ENCODE data around the gene PAGE2B.
A peak's percentile ranks its signal among the peaks of the same experiment; 100 is the strongest.
"Not testable (repeated sequence)": the region's sequence is repeated elsewhere in the genome, so short reads cannot be mapped to it uniquely, and the experiment has no call there.

Gene PAGE2B, protein sequence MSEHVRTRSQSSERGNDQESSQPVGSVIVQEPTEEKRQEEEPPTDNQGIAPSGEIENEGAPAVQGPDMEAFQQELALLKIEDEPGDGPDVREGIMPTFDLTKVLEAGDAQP

DNA sequence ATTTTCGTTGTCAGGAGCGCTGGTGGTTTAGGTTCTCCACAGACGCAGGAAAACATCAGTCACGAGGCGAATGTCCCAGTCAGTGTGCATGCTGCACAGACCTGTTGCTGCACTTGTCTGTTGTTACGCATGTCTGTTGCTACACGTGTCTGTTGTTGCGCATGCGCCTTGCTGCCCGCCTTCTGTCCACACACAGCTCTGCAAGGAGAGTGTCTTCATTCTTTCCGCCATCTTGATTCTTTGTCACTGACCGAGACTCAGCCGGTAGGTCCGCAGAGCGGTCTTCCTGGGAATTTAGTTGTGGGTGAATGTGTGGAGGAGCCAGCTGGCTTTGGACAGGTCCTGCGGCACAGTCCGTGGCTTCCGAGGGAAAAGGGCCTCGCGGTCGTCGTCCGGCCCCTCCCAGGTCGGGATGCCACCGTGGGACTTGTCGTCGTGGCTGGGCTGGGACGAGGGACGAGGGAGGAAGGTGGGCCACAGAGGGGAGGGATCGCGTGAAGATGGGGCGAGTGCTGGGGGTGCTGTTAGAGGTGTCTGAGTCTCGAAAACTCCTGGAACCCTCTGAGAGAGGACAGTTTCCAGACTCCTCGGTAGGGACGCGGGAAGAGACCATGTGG is at the start of gene PAGE2B:
Gene PAGE2B, plus strand, starts transcription at position 180 of the 617 bp plus-strand sequence. CDS start 1,012 bp downstream, outside the sequence.
- no peak for DNase-seq

DNA sequence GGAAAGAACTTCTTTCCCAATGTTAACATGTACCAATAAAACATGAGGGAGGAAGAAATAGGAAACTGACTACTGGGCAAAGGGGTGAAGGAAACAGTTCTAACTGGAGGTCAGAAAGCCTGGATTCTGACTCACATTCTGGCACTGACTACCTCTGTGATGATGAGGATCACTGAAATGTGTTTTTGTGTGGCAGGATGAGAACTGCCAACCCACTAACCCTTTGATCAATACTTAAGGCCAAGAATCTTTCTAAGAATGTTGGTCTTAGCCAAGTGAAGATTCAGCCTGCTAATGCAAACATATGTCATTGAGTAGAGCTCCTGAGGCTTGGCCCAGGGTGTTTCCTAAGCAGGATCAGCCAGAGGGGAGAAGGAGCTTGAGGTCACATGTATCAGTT is 48.7 kb upstream of the PAGE2B start:
- no peak for DNase-seq

DNA sequence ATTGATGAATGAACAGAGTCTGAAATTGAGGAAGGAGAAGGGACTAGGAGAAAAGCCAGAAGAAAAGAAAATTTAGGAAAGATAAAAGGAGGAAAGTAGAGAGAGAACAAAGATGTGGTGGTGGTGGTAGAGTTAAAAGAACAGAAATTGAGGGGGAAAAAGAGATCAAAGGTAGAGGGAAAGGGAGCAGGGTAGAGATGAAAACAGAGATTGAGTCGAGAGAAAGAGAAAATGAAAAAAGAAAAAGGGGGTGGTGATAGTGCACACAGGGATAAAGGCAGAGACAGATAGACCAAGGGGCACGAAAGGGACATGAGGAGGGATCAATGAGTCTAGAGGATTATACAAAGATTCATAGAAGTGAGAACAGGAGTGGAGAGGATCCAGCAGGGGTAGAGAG is 48.0 kb upstream of the PAGE2B start:
- DNase-seq, result no peak

DNA sequence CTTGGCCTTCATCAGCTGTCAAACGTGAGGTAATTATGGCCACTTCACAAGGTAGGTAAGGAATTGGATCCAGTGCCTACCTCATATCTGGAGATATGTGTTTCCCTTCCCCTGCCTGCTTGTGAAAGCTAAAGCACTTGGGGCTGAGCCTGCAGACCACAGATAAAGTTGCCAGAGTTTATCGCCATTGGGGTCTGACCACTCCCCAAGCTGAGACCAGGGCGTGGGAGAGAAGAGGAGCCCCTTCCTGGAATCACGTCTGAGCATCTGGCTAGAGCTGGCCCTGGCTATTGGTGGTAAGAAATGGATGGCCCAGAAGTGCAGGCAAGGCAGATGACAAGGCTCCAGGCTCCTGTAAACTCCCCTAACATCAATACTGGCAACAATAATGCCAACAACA is 46.8 kb upstream of the PAGE2B start:
- no peak for DNase-seq

DNA sequence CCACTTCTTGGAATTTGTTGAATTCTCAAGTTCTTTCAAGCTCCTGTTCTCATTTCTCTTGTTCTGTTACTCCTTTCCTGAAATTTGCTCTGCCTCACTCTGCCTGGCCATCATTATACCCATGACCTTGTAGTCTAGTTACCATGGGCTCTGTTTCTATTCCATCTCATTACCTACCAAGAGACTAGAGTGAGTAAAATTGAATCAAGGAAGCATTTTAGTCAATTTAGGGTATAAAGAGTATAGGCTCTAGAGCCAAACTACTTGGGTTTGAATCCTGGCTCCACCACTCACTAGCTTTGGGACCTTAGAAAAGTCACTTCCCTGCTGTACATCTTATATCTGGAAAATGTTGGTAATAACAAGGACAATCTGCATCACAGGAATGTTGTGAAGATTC is 46.2 kb upstream of the PAGE2B start:
- no peak for DNase-seq

DNA sequence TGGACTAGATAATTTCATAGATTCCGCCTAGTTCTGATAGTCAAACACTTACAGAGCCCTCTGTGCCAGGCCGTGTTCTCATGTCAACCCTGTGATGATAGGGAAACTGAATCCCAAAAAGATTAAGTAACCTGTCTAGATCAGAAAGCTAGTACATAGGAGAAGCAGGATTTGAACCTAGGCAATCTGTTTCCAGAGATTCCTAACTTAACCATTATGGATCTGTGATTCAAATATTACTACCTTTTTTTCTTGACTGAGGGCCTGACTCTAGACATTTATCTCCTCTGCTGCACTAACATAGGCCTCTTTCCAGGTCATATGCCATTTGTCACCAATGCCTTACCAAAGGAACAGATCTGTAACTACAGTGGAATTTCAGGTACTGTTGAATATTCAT is 45.5 kb upstream of the PAGE2B start:
- no peak for DNase-seq

DNA sequence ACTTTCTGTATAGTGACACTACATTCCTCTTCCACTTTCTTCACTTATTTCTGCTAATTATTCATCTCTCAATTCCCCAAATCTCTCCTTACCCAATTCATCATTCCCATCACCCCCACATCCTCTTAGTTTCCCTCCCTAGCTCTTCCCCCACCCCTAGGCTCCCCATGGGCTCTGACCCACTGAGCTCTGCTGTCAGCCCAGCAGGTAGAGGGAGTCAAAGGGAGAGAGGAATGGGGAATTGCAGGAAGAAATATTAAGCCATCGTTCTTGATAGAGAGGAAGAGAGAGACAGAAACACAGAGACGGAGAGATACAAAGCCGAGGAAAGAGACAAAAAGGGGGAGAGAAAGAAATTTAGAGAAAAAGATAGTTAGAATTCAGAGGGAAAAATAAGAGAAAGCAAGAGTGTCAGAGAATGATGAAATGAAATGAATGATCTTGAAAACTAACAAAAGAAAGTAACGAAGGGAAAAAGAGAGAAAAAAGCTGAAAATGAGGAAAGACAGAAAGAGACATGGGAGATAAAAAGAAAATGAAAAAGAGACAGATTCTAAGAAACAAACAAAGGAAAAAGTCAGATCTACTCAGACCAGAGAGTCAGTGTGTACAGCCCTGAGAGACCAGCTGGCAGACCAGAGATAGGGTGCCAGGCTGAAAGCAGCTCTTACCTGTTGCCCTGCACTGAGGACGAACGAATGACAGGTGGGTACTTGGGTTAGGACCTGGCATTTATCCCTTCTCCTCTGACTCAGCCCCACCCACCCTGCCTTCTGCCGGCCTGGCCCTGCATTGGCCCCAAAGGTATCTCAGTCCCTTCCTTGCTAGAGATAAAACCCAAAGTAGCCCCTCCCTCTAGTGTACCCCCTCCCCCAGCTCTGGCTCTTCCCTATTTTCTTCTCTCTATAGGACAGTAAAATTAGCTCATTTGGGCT is 44.3 kb upstream of the PAGE2B start, which contains the start of gene ALAS2:
Gene ALAS2, minus strand, starts transcription at position 707 of the 935 bp plus-strand sequence. CDS start 4,977 bp downstream, outside the sequence.
- DNase-seq, result no peak

DNA sequence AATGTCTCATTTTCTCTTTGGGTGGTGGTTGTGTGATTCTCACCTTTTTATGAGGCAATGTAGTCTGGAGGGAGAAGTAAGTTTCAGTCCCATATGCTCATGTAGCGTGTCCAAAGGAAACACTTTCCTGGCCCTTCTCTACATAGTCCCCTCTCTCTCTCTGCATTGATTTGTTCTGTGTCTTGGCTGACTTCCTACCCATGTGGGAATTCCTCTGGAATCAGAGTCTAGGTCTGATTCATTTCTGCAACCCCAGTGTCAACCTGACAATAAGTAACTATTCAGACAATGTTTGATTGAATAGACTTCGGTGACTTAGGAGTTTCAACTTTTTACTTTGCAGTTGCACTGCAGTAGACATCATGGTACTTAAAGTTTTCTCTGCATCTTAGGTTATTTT is 41.4 kb upstream of the PAGE2B start:
- no peak for DNase-seq

DNA sequence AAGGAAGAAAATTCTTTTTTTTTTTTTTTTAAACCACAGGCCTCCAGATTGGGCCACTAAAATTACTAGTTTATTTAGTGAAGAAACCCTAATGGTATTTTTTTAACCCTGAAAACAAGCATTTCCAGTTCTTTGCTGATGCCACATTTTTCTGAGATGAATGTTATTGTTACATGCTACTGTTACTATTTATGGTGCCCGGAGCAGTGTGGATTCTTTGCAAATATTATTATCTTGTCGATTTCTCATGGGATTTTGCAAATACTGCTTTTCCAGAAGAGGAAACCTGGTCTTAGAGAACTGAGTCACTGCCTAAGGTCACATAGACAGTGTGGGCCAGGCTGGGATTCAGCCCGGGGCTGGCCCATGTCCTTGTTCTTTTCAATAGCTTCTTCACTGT is 35.4 kb upstream of the PAGE2B start:
- DNase-seq, result no peak

DNA sequence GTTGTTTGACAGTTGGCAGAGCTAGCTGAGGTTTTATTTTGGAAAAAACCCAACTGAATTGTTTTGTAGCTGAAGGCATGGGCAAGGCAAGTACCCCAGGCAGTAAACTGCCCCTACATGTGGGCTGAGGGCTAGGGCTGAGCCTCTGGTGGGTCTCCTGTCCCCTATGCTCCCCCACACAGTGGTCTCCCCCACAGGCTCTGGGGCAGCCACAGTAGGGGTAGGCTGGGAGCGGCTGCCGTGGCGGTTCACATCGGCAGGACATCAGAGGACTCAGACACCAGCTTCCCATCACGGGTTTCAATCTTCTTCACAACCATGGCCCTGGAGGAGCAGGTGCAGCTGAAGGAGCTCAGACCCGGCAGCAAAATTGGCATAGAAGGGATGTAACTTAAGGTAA is 33.3 kb upstream of the PAGE2B start:
- DNase-seq, result no peak

DNA sequence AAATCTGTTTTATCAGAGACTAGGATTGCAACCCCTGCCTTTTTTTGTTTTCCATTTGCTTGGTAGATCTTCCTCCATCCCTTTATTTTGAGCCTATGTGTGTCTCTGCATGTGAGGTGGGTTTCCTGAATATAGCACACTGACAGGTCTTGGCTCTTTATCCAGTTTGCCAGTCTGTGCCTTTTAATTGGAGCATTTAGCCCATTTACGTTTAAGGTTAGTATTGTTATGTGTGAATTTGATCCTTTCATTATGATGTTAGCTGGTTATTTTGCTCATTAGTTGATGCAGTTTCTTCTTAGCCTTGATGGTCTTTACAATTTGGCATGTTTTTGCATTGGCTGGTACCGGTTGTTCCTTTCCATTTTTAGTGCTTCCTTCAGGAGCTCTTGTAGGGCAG is 24.2 kb upstream of the PAGE2B start:
- not testable (repeated sequence) for DNase-seq

DNA sequence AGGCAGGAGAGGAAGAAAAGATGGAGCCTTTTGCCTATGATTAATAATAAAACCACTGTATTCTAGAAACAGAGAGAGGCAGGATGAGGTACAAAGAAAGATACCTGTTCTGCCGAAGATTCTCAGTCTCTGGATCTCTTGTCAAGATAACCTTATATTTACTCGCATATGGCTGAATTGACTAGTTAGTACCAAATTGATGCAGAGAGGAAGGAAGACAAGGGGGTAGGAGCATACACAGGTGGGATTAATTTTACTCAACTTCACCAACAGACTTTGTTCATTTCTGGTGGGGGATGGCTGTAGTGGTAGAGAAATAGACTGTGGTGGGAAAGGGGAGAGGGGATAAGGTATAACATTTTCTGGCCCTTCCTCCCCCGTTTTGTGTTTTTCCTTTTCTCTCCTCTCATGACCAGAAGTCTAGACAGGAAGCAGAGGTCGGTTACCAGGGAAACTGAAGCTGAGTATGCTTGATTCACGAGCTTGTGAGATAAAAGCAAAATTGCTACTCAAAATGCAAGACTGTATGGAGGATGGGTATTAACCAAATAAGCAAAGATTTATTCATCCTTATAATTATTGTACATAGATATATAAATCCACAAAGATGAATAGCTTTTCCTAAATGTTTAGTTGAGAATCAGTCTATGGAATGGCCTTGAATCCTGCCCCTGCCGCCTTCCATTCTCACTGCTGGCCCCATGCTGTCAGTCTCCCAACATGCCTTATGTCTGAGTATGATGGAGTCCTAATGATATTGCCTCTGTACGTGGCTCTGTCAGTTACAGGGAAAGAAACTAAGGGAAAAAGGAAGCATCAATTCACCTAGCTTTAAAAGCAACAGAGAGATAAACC is 17.8 kb upstream of the PAGE2B start:
- DNase-seq, result peak; percentile 1

DNA sequence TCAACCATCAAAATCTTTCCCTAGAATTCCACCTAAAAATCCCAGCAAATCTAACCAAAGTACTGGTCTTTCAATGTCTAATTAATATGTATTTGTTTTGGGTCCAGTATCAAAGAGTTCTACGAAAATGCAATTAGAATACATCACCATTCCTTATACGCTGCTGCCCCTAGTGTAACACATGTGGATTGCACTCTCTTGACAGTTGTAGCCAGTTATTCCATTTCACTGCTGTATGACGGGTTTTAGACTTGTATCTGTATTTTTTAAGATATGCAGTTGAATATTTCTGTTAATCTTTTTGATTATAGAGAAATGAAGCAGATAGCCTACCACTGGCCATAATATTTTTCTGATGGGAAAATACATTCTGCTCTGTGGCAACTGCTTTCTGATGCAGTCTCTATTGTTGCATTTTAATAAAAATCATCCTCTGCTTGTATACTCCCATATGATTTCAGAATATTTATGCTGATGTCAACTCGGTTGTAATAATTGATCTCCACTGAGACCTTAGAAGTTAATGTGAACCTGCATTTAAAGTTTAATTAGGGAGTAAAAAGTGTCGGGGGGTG is 17.1 kb upstream of the PAGE2B start:
- peak; percentile 13 for DNase-seq

DNA sequence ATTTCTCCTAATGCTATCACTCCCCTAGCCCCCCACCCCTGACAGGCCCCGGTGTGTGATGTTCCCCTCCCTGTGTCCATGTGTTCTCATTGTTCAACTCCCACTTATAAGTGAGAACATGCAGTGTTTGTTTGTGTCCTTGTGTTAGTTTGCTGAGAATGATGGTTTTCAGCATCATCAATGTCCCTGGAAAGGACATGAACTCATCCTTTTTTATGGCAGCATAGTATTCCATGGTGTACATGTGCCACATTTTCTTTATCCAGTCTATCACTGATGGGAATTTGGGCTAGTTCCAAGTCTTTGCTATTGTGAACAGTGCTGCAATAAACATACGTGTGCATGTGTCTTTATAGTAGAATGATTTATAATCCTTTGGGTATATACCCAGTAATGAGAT is 7.7 kb upstream of the PAGE2B start:
- not testable (repeated sequence) for DNase-seq

DNA sequence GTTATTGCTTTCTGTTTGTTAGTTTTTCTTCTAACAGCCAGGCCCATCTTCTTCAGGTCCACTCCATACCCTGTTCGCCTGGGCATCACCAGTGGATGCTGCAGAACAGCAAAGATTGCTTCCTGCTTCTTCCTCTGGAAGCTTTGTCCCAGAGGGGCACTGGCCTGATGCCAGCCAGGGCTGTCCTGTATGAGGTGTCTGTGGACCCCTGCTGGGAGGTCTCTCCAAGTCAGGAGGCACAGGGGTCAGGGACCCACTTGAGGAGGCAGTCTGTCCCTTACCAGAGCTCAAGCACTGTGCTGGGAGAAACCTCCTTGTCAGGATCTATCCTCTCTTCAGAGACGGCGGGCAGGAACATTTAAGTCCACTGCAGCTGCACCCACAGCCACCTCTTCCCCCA is 2.5 kb upstream of the PAGE2B start:
- no peak for DNase-seq

DNA sequence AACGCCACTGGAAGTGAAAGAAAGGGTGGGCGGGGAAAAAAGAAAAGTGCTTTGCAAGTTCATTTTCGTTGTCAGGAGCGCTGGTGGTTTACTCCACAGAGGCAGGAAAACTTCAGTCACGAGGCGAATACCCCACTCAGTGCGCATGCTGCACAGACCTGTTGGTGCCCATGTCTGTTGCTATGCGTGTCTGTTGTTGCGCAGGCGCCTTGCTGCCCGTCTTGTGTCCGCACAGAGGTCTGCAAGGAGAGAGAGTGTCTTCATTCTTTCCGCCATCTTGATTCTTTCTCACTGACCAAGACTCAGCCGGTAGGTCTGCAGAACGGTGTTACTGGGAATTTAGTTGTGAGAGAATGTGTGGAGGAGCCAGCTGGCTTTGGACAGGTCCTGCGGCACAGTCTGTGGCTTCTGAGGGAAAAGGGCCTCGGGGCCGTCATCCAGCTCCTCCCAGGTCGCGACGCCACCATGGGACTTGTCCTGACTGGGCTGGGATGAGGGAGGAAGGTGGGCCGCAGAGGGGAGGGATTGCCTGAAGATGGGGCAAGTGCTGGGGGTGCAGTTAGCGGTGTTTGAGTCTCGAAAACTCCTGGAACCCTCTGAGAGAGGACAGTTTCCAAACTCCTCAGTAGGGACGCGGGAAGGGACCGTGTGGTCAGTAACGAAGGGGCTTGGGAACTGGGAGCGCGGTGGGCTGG is 14.1 kb downstream of the PAGE2B start, which contains the start of gene PAGE2:
Gene PAGE2, plus strand, starts transcription at position 224 of the 695 bp plus-strand sequence. CDS start 1,003 bp downstream, outside the sequence.
- DNase-seq, result no peak

DNA sequence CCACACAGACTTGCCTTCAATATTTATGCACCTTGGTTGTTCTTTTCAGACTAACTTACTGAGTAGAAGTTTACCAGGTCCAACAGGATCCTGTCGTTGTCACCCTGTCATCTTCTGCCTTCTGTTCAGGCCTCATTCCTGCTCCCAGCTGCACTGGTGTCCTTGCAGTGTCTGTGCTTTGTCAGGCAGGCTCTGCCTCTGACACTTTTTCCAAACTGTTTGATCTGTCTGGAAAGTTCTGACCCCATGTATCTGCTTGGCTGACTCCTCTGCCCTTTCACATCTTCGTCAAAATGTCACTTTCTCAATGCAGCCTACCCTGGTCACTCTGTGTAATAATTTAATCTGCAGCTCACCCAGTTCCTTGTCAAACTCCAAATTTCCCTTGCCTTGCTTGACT is 23.9 kb downstream of the PAGE2B start:
- no peak for DNase-seq

DNA sequence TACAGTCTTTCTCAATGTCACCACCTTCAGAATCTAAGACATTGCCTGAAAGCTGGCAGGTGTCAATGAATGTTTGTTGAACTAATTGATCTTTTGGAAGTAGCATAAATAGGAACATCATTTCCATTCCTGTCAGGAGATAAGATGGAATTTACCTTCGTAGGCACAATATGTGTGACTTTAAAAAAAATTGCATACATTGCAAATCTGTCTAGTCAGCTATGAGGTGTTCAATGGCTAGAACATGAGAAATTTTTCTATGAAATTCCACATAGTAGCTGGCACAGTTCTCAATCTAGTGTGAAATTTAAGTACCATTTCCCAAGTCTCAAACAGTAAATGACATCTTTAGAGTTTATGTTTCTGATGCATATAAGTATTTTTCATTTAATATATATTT is 24.3 kb downstream of the PAGE2B start:
- no peak for DNase-seq

DNA sequence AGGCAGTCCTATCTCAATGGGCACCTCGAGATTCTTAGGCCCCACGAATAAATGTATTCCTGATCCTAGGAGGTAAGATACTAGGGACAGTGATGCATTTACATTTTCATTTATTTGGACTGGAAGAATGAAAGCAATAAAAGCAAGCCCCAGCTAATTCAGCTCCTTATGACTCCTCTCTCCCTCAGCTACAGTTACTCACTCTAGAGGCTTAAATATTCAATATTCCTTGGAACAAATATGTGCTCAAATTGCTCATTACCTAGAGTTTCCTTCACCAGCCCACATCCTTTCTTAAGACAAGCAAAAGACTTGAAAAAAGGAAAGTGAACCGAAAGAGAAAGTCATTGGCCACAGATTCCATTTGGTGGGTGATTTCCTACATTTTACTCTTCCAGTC is 27.9 kb downstream of the PAGE2B start:
- no peak for DNase-seq

DNA sequence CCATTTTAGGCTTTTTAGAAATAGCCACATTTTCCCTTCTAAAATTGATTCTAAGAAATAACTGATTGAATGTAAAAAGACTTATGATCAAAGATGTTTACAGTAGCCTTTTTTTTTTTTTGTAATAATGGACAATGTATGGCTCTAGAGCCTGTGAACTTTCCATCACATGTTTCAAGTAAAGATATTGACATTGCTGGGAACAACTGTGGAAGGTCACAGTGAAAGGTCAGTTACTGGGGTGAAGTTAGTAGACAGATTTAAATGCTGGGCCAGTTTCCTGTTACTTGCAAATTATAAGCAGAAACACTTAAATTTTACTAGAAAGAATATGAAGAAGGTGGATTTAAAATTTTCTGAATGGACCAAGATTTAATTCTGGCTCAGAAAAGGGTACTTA is 32.4 kb downstream of the PAGE2B start:
- DNase-seq, result no peak

DNA sequence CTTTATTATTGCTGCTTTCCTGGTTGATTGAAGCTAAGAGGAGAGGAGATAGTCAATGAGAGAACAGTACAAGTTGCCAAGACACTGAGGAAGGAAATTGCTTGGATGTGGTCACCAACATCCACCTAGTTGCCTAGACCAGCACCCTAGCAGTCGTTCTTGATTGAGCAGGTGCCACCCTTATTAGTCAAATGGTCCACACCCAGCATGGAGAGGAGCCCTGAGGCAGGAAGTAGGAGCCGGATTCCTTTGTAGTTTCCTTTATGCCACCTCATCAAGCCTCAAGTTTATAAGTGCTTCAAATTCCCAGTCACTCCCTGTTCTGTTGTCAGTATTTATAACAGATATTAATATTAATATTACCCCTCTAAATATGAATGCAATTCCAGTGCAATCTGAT is 33.1 kb downstream of the PAGE2B start:
- DNase-seq, result no peak

DNA sequence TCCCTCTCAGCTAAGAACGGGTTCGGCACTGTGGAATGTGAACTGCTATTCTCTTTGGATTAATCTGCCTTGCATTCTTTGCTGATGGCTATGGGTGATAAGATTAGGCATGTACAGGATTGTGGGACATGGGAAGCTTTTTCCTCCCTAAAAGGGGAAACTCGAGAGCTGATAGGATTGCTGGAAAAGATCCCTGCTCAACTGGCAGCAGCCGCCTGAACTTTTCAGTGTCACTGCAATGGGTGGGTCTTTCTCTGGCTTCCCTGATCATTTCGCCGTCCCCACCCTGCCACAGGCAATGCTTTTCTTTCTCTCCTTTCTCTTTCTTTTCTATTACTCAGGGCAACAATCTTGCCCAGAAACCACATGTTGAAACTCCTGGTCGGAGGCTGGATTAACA is 34.5 kb downstream of the PAGE2B start:
- DNase-seq, result no peak
